Measurements from ENCODE around the gene PPP1R1B. TPM values are rescaled to one million over a fixed set of nuclear protein-coding genes. Genes with fewer than 3 reads are reported as not detected.

PPP1R1B gene
- polyA plus RNA-seq, 1 donor (not counting 4 experiments of a cell fraction or from before 2014, with no cell fraction given): 0.18 TPM

GRCh38 chr17:39595294-39595693, 31.5 kb upstream of the PPP1R1B start:
- TF ChIP-seq CTCF (optimal IDR thresholded peaks at IDR 0.05 in 1 of 3, IDR thresholded peaks at IDR 0.05 in 1 of 3, conservative IDR thresholded peaks at IDR 0.05 in 1 of 3; ENCODE audit: extremely low read depth in 1 of 3, insufficient read depth in 2 of 3, low read length in 3 of 3) (no peak), EZH2 (IDR thresholded peaks at IDR 0.05; ENCODE audit: low read length) (peak; percentile 12)
- H3K9ac ChIP-seq (ENCODE audit: control insufficient read depth, extremely low read depth, insufficient read depth, low read length): no peak overlapping the region
- no peak overlapping the region for H3K4me2 ChIP-seq (ENCODE audit: control insufficient read depth, extremely low read depth, insufficient read depth, low read depth, low read length)
- no peaks in the 10 kb centered on the region for H3K36me3 ChIP-seq (ENCODE audit: control insufficient read depth in 2 of 2, extremely low read depth in 1 of 2, insufficient read depth in 2 of 2, low read length in 2 of 2)
- FAIRE-seq (no peak), DNase-seq (ENCODE audit: low read depth, low spot score) (no peak)
- no peak overlapping the region for H3K27ac ChIP-seq (ENCODE audit: control insufficient read depth, insufficient read depth, low read length)
- peaks cover 78% of the 10 kb centered on the region for H3K27me3 ChIP-seq (ENCODE audit: control insufficient read depth, extremely low read depth, insufficient read depth, low read length)
- dilution Hi-C loops (cut with MboI; ENCODE audit: extremely low pct_ligation_motif_present, low sequenced_read_pairs): no loop called here
- no peaks in the 10 kb centered on the region for H3K79me2 ChIP-seq (ENCODE audit: control insufficient read depth, insufficient read depth, low read length)
- no peak overlapping the region for H3K4me3 ChIP-seq (ENCODE audit: control insufficient read depth in 2 of 3, extremely low read depth in 1 of 3, insufficient read depth in 2 of 3, low read depth in 1 of 3, low read length in 3 of 3)
- H2AFZ ChIP-seq (ENCODE audit: control insufficient read depth, low read length): no peak overlapping the region
- H4K20me1 ChIP-seq (ENCODE audit: control insufficient read depth, extremely low read depth, insufficient read depth, low read length): peaks cover 6% of the 10 kb centered on the region
- H3K4me1 ChIP-seq (ENCODE audit: control insufficient read depth, extremely low read depth, insufficient read depth, low read length): peaks cover 3% of the 10 kb centered on the region
- H3K9me3 ChIP-seq (ENCODE audit: control insufficient read depth, low read depth, low read length): no peaks in the 10 kb centered on the region
- no peaks in the 10 kb centered on the region for H3K9me1 ChIP-seq (ENCODE audit: control insufficient read depth, extremely low read depth, insufficient read depth, low read length)

DNA sequence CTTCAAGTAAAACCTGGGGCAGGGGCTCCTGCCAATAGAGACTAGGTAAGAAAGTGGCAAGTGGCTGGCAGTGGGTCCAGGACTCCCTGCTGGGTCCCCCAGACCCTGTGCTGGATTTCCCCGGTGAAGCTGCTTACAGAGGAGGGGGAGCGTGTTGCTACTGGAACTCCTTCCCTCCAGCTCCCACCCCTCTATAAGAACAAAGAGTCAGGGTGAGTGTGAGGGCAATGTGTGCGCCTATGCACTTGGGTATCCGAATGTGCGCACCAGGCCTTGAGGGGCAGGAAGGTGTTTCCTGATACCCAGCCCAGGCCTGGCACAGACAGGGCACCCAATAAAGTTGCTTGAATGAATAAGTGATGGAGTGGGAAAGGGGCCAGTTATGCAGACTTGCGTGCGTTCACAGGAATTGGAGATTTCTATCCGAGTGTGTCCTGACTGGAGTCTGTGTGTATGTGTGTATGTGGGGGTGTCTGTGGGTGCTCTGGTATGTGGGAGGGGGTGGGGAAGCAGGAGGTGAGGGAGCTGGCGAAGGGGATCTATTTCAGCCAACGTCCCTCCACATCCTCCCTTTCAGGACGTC, 30.7 kb upstream of the PPP1R1B start:
- FAIRE-seq (no peak), DNase-seq (ENCODE audit: low read depth, low spot score) (no peak)
- H3K4me3 ChIP-seq (ENCODE audit: control insufficient read depth in 2 of 3, extremely low read depth in 1 of 3, insufficient read depth in 2 of 3, low read depth in 1 of 3, low read length in 3 of 3): no peak overlapping the region
- H3K27me3 ChIP-seq (ENCODE audit: control insufficient read depth, extremely low read depth, insufficient read depth, low read length): peaks cover 85% of the 10 kb centered on the region
- H4K20me1 ChIP-seq (ENCODE audit: control insufficient read depth, extremely low read depth, insufficient read depth, low read length): peaks cover 6% of the 10 kb centered on the region
- peak; percentile 35 for TF ChIP-seq EZH2 (IDR thresholded peaks at IDR 0.05; ENCODE audit: low read length)
- no peak for TF ChIP-seq CTCF (optimal IDR thresholded peaks at IDR 0.05 in 1 of 3, IDR thresholded peaks at IDR 0.05 in 1 of 3, conservative IDR thresholded peaks at IDR 0.05 in 1 of 3; ENCODE audit: extremely low read depth in 1 of 3, insufficient read depth in 2 of 3, low read length in 3 of 3)
- no peaks in the 10 kb centered on the region for H3K36me3 ChIP-seq (ENCODE audit: control insufficient read depth in 2 of 2, extremely low read depth in 1 of 2, insufficient read depth in 2 of 2, low read length in 2 of 2)
- H3K9me3 ChIP-seq (ENCODE audit: control insufficient read depth, low read depth, low read length): no peaks in the 10 kb centered on the region
- dilution Hi-C loops (cut with MboI; ENCODE audit: extremely low pct_ligation_motif_present, low sequenced_read_pairs): no loop called here
- H3K9me1 ChIP-seq (ENCODE audit: control insufficient read depth, extremely low read depth, insufficient read depth, low read length): no peaks in the 10 kb centered on the region
- H3K9ac ChIP-seq (ENCODE audit: control insufficient read depth, extremely low read depth, insufficient read depth, low read length): no peak overlapping the region
- no peak overlapping the region for H2AFZ ChIP-seq (ENCODE audit: control insufficient read depth, low read length)
- H3K4me2 ChIP-seq (ENCODE audit: control insufficient read depth, extremely low read depth, insufficient read depth, low read depth, low read length): no peak overlapping the region
- no peaks in the 10 kb centered on the region for H3K79me2 ChIP-seq (ENCODE audit: control insufficient read depth, insufficient read depth, low read length)
- peaks cover 3% of the 10 kb centered on the region for H3K4me1 ChIP-seq (ENCODE audit: control insufficient read depth, extremely low read depth, insufficient read depth, low read length)
- no peak overlapping the region for H3K27ac ChIP-seq (ENCODE audit: control insufficient read depth, insufficient read depth, low read length)
